ENCODE data around the gene NPY4R2.
"Not testable (repeated sequence)": the region's sequence is repeated elsewhere in the genome, so short reads cannot be mapped to it uniquely, and the experiment has no call there.

Gene NPY4R2

DNA sequence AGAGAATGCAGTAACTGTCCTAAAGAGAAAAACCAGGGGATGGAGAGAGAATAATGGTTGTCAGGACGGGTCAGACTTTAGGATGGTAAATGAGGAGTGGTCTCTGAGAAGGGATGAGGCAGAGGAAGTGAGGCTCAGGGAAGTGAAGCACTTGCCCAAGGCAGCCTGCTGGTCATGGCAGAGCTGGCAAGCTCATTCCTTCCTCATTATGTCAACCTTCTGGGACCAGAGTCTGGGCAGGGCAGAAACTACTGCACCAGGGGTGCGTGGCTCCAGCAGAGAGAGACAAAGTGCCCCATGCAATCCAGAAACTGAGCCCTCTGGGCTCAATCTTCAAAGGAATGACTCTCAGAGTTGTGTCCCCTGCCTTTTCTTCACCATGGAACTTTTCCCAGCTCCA, 53.6 kb downstream of the NPY4R2 start:
- POLR2A ChIA-PET, CTCF ChIA-PET: not testable (repeated sequence)

More for the DNA sequence above, 53.6 kb downstream of the NPY4R2 start:
- DNase-seq (ENCODE audit: extremely low spot score): not testable (repeated sequence)

All from HEK293T (cell line).